MM.1S (cell line): ENCODE results near the gene TIMP4.

Source experiments
- DNase-seq: peaks from one replicate; pipeline ENCODE4 v3.0.0-alpha.2; 2015
- H2AFZ ChIP-seq: fragments of 300-600 bp; sonication (generic); 2 replicates; pipeline ENCODE4 v1.6.0; 2016; ENCODE audit warnings: antibody characterized with exemption, low read length
- H3F3A ChIP-seq: fragments of 300-600 bp; sonication (generic); 2 replicates; pipeline ENCODE4 v1.6.1; 2016; ENCODE audit warnings: mild to moderate bottlenecking, antibody characterized with exemption, low read length, moderate library complexity, mixed read lengths; ENCODE audit not compliant: insufficient read depth
- H3K27ac ChIP-seq: fragments of 300-600 bp; sonication (generic); 2 replicates; pipeline ENCODE4 v1.5.1; 2016; ENCODE audit warnings: mild to moderate bottlenecking, low read length
- H3K27me3 ChIP-seq: fragments of 300-600 bp; sonication (generic); replicated peaks from 2 replicates; pipeline ENCODE4 v1.6.0; 2016; ENCODE audit warnings: low read length; ENCODE audit not compliant: insufficient read depth
- H3K36me3 ChIP-seq: fragments of 300-600 bp; sonication (generic); replicated peaks from 2 replicates; pipeline ENCODE4 v1.6.1; 2016; ENCODE audit warnings: mild to moderate bottlenecking, low read length, mixed read lengths; ENCODE audit not compliant: insufficient read depth
- H3K4me1 ChIP-seq: fragments of 300-600 bp; sonication (generic); 2 replicates; pipeline ENCODE4 v1.6.1; 2016; ENCODE audit warnings: low read length, mixed read lengths
- H3K4me2 ChIP-seq: fragments of 300-600 bp; sonication (generic); 2 replicates; pipeline ENCODE4 v1.6.0; 2016; ENCODE audit warnings: low read depth, low read length
- H3K4me3 ChIP-seq: fragments of 300-600 bp; sonication (generic); 2 replicates; pipeline ENCODE4 v1.5.1; 2016; ENCODE audit warnings: low read length, mixed read lengths
- H3K79me2 ChIP-seq: fragments of 300-600 bp; sonication (generic); 2 replicates; pipeline ENCODE4 v1.6.1; 2016; ENCODE audit warnings: mixed run types, low read length, mixed read lengths
- H3K9ac ChIP-seq: fragments of 300-600 bp; sonication (generic); 2 replicates; pipeline ENCODE4 v1.6.1; 2016; ENCODE audit warnings: low read length, mixed read lengths
- H3K9me2 ChIP-seq: fragments of 300-600 bp; sonication (generic); replicated peaks from 2 replicates; pipeline ENCODE4 v1.6.1; 2016; ENCODE audit warnings: mild to moderate bottlenecking, low read length, mixed read lengths; ENCODE audit not compliant: insufficient read depth
- H3K9me3 ChIP-seq: fragments of 300-600 bp; sonication (generic); replicated peaks from 2 replicates; pipeline ENCODE4 v1.6.1; 2016; ENCODE audit warnings: mild to moderate bottlenecking, low read length, mixed read lengths; ENCODE audit not compliant: insufficient read depth
- H4K20me1 ChIP-seq: fragments of 300-600 bp; sonication (generic); 2 replicates; pipeline ENCODE4 v1.6.1; 2016; ENCODE audit warnings: mild to moderate bottlenecking, low read length, moderate library complexity, mixed read lengths; ENCODE audit not compliant: insufficient read depth
- CTCF ChIP-seq: fragments of 300-600 bp; sonication (generic); IDR thresholded peaks from 2 replicates; pipeline ENCODE4 v1.5.1; 2016; ENCODE audit warnings: antibody characterized with exemption, low read length, mixed read lengths
- EZH2 ChIP-seq: fragments of 300-600 bp; sonication (generic); optimal IDR thresholded peaks from 2 replicates; pipeline ENCODE3; 2017; ENCODE audit warnings: low read depth, mild to moderate bottlenecking, antibody characterized with exemption, low read length, mixed read lengths
- EZH2phosphoT487 ChIP-seq: fragments of 300-600 bp; sonication (generic); IDR thresholded peaks from 2 replicates; pipeline ENCODE4 v1.6.1; 2018; ENCODE audit warnings: antibody characterized with exemption, low read length

TIMP4 gene

GRCh38 chr3:12147049-12147780, 11.5 kb downstream of the TIMP4 start:
- H3K4me1 ChIP-seq, result no peaks in the 10 kb centered on the region
- no peak for TF ChIP-seq EZH2

GRCh38 chr3:12143949-12144504, 14.7 kb downstream of the TIMP4 start:
- Histone ChIP-seq H3K4me2 (no peak overlapping the region), H2AFZ (no peak overlapping the region)

More at GRCh38 chr3:12147049-12147780, 11.5 kb downstream of the TIMP4 start:
- no peaks in the 10 kb centered on the region for H3K9me2 ChIP-seq
- no peak overlapping the region for H3K4me3 ChIP-seq
- H3K27me3 ChIP-seq, result no peaks in the 10 kb centered on the region
- no peak overlapping the region for H2AFZ ChIP-seq
- no peak overlapping the region for H3K27ac ChIP-seq
- no peak for DNase-seq
- no peaks in the 10 kb centered on the region for H3K79me2 ChIP-seq
- H3K9me3 ChIP-seq, result no peaks in the 10 kb centered on the region
- H3K9ac ChIP-seq, result no peak overlapping the region
- no peaks in the 10 kb centered on the region for H4K20me1 ChIP-seq
- H3K4me2 ChIP-seq, result no peak overlapping the region
- H3F3A ChIP-seq, result no peaks in the 10 kb centered on the region
- H3K36me3 ChIP-seq, result no peaks in the 10 kb centered on the region

GRCh38 chr3:12142476-12142875, 16.2 kb downstream of the TIMP4 start:
- Histone ChIP-seq H3K4me1 (0 out of 2 replicates have a peak, but pooled peaks cover 2% of the 10 kb centered on the region), H3K36me3 (no peaks in the 10 kb centered on the region)
- TF ChIP-seq EZH2phosphoT487, result no peak
- no peak for TF ChIP-seq CTCF
- no peak for TF ChIP-seq EZH2

More at GRCh38 chr3:12143949-12144504, 14.7 kb downstream of the TIMP4 start:
- H3K4me3 ChIP-seq, result no peak overlapping the region
- H3K9me2 ChIP-seq, result no peaks in the 10 kb centered on the region
- no peaks in the 10 kb centered on the region for H3K9me3 ChIP-seq
- H3K36me3 ChIP-seq, result no peaks in the 10 kb centered on the region
- H4K20me1 ChIP-seq, result no peaks in the 10 kb centered on the region
- H3K79me2 ChIP-seq, result no peaks in the 10 kb centered on the region
- H3F3A ChIP-seq, result no peaks in the 10 kb centered on the region
- TF ChIP-seq EZH2, result no peak
- TF ChIP-seq EZH2phosphoT487, result no peak
- no peak for TF ChIP-seq CTCF
- no peak overlapping the region for H3K27ac ChIP-seq
- H3K9ac ChIP-seq, result no peak overlapping the region
- DNase-seq, result no peak
- no peaks in the 10 kb centered on the region for H3K4me1 ChIP-seq
- H3K27me3 ChIP-seq, result no peaks in the 10 kb centered on the region

GRCh38 chr3:12141350-12141749, 17.4 kb downstream of the TIMP4 start:
- Histone ChIP-seq H3K4me3 (no peak overlapping the region), H3K9ac (no peak overlapping the region), H3K4me2 (no peak overlapping the region), H3K27me3 (no peaks in the 10 kb centered on the region), H4K20me1 (no peaks in the 10 kb centered on the region), H2AFZ (no peak overlapping the region), H3K4me1 (0 out of 2 replicates have a peak, but pooled peaks cover 2% of the 10 kb centered on the region), H3F3A (no peaks in the 10 kb centered on the region), H3K36me3 (no peaks in the 10 kb centered on the region), H3K9me2 (no peaks in the 10 kb centered on the region), H3K79me2 (no peaks in the 10 kb centered on the region), H3K9me3 (no peaks in the 10 kb centered on the region), H3K27ac (no peak overlapping the region)
- no peak for DNase-seq
- no peak for TF ChIP-seq EZH2phosphoT487
- TF ChIP-seq CTCF, result no peak
- TF ChIP-seq EZH2, result no peak

More at GRCh38 chr3:12142476-12142875, 16.2 kb downstream of the TIMP4 start:
- no peak for DNase-seq
- no peaks in the 10 kb centered on the region for H3K79me2 ChIP-seq
- H3K27ac ChIP-seq, result no peak overlapping the region
- H4K20me1 ChIP-seq, result no peaks in the 10 kb centered on the region
- no peaks in the 10 kb centered on the region for H3K9me3 ChIP-seq
- H3K9ac ChIP-seq, result no peak overlapping the region
- H3K4me3 ChIP-seq, result no peak overlapping the region
- H3K27me3 ChIP-seq, result no peaks in the 10 kb centered on the region
- H3F3A ChIP-seq, result no peaks in the 10 kb centered on the region
- no peak overlapping the region for H2AFZ ChIP-seq
- no peaks in the 10 kb centered on the region for H3K9me2 ChIP-seq
- H3K4me2 ChIP-seq, result no peak overlapping the region
